Lung microvascular endothelial cell (primary cell): ENCODE results near the gene MAZ. TPM values are rescaled to one million over a fixed set of nuclear protein-coding genes. Genes with fewer than 3 reads are reported as not detected.
"Not testable (repeated sequence)": the region's sequence is repeated elsewhere in the genome, so short reads cannot be mapped to it uniquely, and the experiment has no call there.

ENCODE experiments used
- DNase-seq, 2 donors: peaks; one replicate each; pipeline versions ENCODE4 v3.0.0 to v3.0.0-alpha.2; 2010; ENCODE audit warnings: low read depth in 2 of 2
- total RNA-seq: library from RNA; depleted of rRNA; stranded (reverse); fragments of >200 nt; gene quantifications from 2 replicates; pipeline ENCODE4 v1.2.1, GENCODE V29; 2014

MAZ gene
- total RNA-seq, 1 donor from 2014 or later: 125 TPM

DNA sequence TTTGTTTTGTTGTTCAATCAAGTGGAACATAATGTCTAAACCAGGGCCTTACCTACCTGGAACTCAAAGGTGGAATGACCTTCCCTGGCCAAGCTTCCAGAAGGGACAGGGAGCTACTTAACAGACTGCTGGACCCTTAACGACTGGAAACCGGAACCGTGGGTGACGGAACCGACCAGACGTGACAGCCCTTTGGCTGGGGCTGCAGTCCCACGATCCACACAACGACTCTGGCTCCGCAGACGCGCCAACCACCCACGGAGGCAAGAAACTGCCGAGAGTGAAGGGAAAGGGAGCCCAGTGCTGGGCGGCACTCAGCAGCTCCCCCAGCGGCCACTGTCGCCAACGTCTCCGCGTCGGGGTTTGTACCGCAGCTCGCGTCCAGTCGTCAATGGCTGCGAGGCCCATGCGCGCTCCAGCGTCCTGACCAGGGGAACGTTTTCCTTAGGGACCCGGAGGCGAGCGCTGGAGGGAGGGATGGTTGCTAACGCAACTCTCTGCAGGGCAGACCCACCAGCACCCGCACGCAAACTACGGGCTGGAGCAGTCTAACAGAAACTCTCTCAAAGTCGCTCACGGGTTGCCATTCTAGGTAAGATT is 21.3 kb upstream of the MAZ start:
- DNase-seq: peak; percentile 64 to 71

DNA sequence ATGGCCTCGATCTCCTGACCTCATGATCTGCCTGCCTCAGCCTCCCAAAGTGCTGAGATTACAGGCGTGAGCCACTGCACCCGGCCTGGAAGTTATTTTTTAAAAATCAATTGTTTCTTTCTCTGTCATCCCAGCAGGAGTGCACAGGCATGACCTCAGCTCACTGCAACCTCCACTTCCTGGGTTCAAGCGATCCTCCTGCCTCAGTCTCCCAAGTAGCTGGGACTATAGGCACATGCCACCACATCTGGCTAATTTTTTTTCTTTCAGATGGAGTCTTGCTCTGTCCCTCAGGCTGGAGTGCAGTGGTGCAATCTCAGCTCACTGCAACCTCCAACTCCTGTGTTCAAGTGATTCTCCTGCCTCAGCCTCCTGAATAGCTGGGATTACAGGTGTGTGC is 19.2 kb upstream of the MAZ start:
- DNase-seq: not testable (repeated sequence)

DNA sequence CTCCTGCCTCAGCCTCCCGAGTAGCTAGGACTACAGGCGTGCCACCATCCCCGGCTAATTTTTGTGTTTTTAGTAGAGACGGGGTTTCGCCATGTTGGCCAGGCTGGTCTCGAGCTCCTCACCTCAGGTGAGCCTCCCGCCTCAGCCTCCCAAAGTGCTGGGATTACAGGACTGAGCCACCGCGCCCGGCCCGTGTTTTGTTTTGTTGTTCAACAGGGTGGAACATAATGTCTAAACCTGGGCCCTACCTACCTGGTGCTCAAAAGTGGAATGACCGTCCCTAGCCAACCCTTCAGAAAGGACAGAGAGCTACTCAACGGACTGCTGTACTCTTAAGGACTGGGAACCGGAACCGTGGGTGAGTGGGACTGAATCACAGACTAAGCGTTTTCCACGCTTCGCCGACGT is 16.6 kb upstream of the MAZ start:
- DNase-seq: no peak

DNA sequence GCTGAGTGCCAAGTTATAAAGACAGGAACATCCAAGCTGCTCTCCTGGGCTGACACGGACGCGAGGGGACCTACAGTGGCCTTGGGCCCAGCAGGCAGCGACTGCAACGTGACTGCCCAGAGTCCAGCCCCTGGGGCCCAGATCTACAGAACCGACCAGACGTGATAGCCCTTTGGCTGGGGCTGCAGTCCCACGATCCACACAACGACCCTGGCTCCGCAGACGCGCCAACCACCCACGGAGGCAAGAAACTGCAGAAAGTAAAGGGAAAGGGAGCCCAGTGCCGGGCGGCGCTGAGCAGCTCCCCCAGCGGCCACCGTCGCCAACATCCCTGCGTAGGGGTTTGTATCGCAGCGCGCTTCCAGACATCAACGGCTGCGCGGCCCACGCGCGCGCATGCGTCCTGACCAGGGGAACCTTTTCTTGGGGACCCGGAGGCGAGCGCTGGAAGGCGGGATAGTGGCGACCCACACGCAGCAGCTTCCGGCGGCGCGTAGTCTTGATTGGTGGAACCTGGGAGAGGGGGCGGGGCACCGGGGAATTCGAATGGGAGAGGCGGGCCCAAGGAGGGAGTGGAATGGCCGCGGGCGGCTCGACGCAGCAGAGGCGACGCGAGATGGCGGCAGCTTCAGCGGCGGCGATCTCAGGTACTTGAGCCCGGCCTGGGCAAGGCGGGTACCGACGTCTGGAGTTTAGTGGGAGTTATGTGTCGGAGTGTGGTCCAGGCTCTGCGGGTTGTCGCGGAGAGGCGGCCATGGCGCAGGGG is 16.0 kb upstream of the MAZ start, which contains the start of gene KIF22:
Gene KIF22, plus strand, starts transcription at position 569 of the 766 bp plus-strand sequence. Its CDS starts 9 bp downstream, at position 578.
- DNase-seq: peak; percentile 99

DNA sequence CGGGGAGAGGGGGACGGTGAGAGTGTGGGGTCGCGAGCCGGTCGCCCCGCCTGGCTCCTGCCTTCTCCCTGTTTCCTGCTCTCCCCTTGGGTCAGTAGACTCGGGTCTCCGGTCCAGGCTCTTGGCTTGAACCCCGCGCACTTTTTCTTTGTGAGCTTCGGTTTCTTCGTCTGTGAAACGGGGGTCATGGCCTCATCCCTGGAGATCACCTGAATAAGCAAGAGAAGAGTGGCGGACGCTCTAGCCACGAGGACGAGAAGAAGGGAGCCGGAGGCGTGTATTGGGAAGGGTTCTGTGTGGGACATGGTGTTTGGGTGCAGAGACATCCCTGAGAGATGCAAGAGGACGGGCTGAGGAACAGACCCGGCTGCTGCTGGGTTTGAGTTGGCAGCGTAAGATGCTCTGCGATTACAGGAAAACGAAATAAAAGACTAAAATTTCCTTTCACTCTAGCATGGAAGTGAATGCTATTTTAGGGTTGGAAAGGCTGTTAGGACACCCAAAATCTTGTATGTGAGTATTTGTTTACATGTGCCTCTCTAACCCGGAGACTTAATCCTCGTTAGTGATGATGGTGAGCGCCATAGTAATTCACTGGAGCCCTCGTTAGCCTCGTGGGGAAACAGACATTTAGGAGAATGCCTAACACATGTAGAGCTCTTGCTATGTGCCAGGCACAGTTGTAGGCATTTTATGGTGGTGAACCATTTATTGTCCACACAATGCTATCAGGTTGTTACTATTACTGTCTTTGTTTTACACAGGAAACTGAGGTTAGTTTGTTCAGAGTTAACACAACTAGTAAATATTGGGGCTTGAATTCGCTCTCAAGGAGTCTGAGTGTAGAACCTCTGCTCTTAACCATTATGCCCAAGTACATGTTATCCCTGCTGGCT is 15.1 kb upstream of the MAZ start:
- DNase-seq: no peak

DNA sequence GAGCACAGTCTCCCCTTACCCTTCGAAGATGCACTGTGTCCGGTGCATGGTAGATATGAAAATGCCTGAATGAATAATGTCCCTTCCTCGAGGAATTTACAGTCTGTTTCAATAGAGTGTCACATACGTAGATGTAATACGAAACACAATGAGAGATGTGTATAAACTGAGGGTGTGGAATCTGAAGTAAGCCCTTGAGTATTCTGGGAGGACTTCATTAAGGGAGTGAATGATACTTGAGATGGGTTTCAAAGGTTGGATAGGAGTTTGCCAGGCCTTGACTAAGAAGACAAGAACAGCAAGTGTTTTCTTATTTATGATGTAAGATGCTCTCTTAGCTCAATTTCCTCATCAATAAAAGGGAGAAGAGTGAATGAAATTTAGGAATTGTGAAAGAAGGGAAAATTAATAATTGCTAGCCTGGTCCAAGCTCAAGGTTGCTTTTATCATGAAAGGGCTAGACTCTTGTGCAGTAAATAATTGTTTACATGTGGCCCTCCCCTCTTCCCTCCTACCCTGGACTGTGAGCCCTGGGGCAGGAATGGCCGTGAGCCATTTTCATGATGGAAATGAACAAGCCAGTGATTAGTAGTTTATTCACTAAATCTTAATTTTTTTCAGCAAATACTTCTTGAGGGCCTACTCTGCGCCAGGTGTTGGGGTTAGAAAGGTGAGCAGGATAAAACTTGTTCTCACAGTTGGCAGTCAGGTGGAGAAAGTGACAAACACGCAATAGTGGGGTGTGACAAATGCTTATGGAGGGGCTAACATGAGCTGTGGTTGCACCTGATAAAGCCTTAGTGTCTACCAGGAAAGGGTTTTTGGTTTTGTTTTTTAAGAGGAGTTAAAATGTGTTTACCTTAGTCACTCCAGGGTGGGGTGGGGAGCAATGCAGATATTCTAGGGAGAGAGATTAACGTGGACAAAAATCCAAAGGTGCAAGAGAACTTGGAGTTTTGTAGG is 14.2 kb upstream of the MAZ start:
- DNase-seq: no peak

DNA sequence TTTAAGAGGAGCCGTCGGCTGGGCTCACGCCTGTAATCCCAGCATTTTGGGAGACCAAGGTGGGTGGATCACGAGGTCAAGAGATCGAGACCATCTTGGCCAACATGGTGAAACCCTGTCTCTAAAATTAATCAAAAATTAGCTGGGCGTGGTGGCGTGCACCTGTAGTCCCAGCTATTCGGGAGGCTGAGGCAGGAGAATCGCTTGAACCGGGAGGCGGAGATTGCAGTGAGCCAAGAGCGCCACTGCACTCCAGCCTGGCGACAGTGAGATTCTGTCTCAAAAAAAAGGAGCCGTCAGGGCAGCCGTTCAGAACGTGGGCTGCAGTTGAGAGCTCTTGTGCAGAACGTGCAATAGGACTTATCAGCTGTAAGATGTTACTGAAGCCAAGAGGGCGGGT is 13.2 kb upstream of the MAZ start:
- DNase-seq: not testable (repeated sequence)

DNA sequence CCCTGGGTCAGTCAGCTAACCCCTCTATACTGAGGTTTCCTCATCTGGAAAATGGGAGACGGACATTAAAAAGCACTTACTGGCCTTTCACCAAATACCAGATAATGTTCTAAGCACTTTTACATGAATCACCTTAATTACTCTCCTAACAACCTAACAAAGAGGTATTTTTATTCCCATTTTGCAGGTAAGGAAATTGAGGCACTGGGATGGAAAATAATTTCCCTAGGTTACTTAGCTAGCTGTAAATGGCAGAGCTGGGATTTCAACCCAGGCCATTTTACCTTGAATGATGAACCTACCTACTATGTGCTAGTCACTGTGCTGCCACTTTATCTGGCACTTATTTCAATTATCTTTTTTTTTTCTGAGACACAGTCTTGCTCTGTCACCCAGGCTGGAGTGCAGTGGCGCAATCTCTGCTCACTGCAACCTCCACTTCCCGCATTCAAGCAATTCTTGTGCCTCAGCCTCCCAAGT is 12.1 kb upstream of the MAZ start:
- DNase-seq: no peak

DNA sequence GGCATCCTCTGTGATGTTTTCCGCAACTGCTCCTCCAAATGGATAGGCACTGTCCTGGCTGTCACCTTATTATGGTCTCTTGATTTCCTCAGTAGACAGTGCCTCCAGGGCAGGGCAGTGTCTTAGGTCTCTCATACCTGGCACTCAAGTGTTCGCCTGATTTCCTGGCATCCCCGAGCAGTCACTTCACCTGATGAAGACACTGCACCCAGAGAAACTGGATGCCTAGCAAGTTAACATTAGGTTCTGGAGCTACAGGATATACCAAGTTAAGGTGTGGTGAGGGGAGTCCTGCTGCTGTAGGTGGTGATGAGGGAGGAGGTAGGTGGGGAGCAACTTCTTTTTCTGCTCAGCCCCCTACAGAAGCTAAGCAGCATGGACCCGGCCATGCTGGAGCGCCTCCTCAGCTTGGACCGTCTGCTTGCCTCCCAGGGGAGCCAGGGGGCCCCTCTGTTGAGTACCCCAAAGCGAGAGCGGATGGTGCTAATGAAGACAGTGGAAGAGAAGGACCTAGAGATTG is 3.9 kb upstream of the MAZ start:
- no peak for DNase-seq

DNA sequence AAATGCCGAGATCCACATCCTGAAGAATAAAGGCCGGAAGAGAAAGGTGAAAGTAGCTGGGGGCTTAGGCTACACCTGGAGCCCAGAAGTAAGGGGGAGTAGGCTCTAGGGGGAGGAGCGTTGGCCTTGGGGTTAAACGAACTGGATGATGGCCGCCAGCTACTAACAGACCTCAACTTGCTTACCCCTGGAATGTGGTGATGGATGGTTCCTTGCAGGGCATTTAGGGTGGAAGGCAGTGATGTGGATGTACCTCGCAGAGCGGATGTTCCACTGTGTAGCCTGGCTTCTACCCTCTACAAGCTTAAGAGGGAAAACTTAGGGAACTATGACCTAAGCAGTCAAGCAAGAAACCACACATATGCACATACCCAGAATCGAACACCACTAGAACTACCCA is 2.3 kb upstream of the MAZ start:
- no peak for DNase-seq

DNA sequence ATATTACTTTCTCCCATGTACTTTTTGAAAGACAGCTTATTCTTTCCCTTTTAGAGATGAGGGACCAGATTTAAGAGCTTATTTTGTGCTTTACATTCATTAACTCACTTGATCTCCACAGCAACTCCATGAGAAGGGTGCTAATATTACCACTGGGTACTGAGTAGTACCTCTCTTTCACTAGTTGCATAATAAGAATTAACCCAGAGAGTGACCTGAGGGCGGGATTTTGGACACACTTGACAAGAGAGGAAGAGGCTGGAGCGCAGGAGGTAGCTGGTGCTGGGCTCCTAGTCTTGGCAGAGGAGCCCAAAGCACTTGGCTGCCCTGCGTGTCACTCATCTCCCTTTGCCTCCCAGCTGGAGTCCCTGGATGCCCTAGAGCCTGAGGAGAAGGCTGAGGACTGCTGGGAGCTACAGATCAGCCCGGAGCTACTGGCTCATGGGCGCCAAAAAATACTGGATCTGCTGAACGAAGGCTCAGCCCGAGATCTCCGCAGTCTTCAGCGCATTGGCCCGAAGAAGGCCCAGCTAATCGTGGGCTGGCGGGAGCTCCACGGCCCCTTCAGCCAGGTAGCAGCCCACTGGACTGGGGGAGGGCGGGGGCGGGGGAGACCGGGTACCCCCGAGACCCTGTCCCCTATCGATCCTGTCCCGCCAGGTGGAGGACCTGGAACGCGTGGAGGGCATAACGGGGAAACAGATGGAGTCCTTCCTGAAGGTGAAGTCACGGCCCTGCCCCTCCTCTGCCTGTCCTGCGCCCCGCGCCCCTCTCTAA is 1.7 kb upstream of the MAZ start:
- DNase-seq: peak in 1 of 2 donors; percentile 33

DNA sequence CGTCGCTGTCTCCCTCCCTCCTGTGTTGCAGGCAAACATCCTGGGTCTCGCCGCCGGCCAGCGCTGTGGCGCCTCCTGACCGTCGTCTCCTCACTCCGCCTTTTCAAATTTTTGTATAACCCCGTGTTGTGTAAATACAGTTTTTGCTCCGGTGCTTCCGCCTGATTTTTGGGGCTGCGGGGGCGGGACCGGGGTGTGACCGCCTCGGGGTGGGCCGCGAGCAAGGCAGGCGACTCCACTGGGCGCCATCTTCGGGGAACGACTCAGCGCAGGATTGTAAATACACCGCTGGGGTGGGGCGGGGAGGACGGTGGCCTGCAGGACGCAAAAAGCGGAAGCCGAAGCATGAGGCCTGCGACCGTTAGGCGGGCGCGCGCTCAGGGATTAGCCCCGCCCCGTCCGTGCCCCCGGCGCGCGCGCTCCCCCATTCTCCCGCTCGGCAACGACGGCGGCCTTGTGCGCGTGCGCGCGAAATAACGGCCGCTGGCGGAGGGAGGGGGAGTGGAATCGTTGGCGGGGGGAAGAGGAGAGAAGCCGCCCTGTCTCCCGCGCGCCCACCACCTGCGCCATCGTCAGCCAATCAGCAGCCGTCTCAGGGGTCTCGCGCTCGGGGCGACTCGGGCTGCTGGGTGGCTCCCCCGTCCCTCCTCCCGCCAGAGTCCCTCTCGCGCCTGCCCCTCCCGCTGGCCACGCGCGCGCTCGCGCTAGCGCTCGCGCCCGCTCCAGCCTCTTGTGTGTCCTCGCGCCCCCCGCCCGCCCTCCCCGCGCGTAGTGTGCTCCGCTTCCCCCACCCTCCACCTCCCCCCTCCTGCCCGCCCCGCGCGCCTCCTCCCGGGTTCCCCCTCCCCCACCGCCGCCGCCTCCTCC is 864 bp upstream of the MAZ start:
- DNase-seq: peak; percentile 98 to 99

DNA sequence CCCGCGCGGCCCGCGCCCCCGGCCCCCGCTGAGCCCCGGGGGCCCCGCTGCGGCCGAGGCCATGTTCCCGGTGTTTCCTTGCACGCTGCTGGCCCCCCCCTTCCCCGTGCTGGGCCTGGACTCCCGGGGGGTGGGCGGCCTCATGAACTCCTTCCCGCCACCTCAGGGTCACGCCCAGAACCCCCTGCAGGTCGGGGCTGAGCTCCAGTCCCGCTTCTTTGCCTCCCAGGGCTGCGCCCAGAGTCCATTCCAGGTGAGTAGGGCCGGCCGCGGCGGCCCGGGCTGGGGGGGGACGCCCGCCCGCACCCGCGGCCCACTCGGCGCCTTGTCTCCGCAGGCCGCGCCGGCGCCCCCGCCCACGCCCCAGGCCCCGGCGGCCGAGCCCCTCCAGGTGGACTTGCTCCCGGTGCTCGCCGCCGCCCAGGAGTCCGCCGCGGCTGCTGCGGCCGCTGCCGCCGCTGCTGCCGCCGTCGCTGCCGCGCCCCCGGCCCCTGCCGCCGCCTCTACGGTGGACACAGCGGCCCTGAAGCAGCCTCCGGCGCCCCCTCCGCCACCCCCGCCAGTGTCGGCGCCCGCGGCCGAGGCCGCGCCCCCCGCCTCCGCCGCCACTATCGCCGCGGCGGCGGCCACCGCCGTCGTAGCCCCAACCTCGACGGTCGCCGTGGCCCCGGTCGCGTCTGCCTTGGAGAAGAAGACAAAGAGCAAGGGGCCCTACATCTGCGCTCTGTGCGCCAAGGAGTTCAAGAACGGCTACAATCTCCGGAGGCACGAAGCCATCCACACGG is 504 bp downstream of the MAZ start:
- DNase-seq: peak in 1 of 2 donors; percentile 32

DNA sequence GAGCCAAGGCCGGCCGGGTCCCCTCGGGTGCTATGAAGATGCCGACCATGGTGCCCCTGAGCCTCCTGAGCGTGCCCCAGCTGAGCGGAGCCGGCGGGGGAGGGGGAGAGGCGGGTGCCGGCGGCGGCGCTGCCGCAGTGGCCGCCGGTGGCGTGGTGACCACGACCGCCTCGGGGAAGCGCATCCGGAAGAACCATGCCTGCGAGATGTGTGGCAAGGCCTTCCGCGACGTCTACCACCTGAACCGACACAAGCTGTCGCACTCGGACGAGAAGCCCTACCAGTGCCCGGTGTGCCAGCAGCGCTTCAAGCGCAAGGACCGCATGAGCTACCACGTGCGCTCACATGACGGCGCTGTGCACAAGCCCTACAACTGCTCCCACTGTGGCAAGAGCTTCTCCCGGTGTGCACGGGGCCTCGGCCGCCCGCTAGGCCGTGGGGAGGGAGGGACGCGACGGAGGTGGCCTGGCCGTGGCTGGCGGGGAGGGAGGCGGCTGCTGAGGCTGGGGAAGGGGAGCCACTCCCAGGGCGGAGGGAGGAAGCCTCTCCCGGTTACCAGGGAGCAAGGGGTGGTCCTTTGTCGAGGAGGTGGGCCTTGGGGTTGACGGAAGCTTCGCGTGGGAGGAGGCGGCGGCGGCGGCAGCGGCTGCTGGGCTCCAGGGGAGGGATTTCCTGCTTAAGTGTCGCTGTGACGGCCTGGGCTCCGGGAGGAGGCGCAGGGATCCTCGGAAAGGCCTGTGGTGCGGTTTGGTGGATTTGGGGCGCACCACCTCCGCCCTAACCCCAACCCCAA is 1.3 kb downstream of the MAZ start:
- peak; percentile 95 to 96 for DNase-seq

DNA sequence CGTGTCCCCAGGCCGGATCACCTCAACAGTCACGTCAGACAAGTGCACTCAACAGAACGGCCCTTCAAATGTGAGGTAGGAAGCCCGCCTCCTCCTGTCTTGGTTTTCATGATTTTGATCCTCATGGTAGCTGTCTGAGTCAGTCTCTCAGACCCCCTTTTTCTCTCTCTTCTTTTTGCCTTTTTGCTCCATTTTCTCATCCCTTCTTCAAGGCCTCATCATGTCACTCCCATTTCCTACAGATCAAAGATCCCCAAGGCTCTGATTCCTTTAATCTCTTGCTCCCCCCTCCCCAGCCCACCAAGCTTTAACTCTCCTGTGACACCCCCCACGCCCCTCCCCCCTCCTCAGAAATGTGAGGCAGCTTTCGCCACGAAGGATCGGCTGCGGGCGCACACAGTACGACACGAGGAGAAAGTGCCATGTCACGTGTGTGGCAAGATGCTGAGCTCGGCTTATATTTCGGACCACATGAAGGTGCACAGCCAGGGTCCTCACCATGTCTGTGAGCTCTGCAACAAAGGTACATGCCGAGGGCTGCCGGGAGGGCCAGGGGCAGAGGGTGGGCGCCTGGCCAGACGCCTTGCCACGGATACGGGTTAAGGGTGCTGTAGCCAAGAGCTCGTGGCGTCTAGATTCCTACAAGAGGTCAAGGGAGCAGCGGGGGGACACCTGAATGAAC is 2.0 kb downstream of the MAZ start:
- DNase-seq: no peak

DNA sequence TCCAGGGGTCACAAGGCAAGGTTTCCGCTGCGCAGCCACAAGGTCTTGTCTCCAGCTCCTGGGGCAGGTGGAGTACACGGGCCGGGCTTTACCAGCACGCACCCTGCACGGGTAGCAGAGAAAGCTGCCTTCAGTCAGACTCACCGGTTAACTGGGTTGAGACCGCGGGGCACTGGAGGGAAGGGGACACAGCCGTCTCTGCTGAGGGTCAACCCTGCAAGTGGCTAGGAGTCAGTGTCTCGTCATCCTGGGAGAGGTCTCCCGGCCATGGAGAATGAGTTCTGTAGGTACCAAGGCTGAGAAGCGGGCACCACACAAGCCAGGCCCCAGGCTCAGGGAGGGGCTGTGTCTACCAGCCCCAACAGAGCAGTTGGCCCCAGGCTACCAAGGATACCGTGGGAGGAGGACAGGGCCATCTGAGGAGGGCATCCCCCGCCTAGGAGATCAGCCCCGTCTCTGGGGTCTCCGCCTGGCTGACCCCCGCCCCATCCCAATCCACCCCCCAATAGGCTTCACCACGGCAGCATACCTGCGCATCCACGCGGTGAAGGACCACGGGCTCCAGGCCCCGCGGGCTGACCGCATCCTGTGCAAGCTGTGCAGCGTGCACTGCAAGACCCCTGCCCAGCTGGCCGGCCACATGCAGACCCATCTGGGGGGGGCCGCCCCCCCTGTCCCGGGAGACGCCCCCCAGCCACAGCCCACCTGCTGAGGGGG is 2.9 kb downstream of the MAZ start:
- no peak for DNase-seq
